ACC112 (cell line): Measurements from ENCODE around the gene RPL34.

Experiments
- H2AFZ ChIP-seq: fragments of 200-600 bp; sonication (generic); one replicate; pipeline ENCODE4 v1.6.0; 2017; ENCODE audit warnings: antibody characterized with exemption, low read length; ENCODE audit not compliant: unreplicated experiment
- H3K27ac ChIP-seq: fragments of 200-600 bp; sonication (generic); 2 replicates; pipeline ENCODE4 v1.5.1; 2014; ENCODE audit warnings: low read depth, mild to moderate bottlenecking, antibody characterized with exemption, low read length, moderate library complexity
- H3K27me3 ChIP-seq: fragments of 200-600 bp; sonication (generic); 2 replicates; pipeline ENCODE4 v1.6.1; 2014; ENCODE audit warnings: mild to moderate bottlenecking, antibody characterized with exemption, low read length, moderate library complexity, mixed read lengths; ENCODE audit not compliant: insufficient read depth
- H3K36me3 ChIP-seq: fragments of 200-600 bp; sonication (generic); 2 replicates; pipeline ENCODE4 v1.6.1; 2016; ENCODE audit warnings: mild to moderate bottlenecking, antibody characterized with exemption, low read length, moderate library complexity, mixed read lengths; ENCODE audit not compliant: insufficient read depth
- H3K4me1 ChIP-seq: fragments of 200-600 bp; sonication (generic); one replicate; pipeline ENCODE4 v1.6.1; 2016; ENCODE audit warnings: low read length, mixed read lengths; ENCODE audit not compliant: insufficient read depth, unreplicated experiment, control insufficient read depth
- H3K4me3 ChIP-seq: fragments of 200-600 bp; sonication (generic); 2 replicates; pipeline ENCODE4 v1.5.1; 2014; ENCODE audit warnings: mild to moderate bottlenecking, low read depth, low read length
- H3K79me2 ChIP-seq: fragments of 200-600 bp; sonication (generic); one replicate; pipeline ENCODE4 v1.6.0; 2016; ENCODE audit warnings: low read length; ENCODE audit not compliant: control insufficient read depth, unreplicated experiment, insufficient read depth

RPL34 gene

DNA sequence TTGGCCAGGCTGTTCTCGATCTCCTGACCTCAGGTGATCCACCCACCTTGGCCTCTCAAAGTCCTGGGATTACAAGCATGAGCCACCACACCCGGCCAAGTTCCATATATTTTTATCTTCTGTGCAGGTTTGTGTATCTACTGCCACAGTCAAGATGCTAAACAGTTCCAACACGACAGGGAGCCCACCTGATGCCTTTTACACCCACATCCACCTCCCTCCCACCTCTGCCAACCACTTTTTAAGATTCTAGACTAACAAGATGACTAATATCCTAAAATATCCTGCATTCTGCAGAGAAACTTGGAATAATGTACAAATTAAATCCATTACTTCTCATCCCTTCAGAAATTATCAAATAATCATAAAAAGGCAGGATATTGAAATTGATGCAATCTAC lies 19.3 kb upstream of the RPL34 start:
- Histone ChIP-seq H3K4me1 (peaks cover 9% of the 10 kb centered on the region), H2AFZ (no peak overlapping the region), H3K4me3 (no peak overlapping the region), H3K36me3 (no peaks in the 10 kb centered on the region), H3K27me3 (no peaks in the 10 kb centered on the region), H3K27ac (no peak overlapping the region), H3K79me2 (no peaks in the 10 kb centered on the region)

DNA sequence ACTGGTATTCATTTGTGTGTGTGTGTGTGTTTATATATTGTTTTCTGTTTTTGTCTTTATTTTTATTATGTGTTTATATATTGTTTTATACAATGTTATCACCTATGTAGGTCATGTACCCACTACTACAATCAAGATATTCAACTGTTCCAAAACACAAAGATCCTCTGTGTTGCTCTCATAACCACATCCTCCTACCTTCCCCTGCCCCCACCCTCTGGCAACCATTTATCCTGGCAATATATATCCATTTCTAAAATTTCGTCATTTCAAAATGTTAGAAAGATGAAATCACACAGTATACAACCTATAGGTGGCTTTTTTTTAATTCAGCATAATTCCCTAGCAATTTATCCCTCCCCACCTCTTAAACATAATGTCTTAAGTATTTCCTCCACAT lies 18.8 kb upstream of the RPL34 start:
- no peaks in the 10 kb centered on the region for H3K36me3 ChIP-seq
- no peaks in the 10 kb centered on the region for H3K79me2 ChIP-seq
- no peaks in the 10 kb centered on the region for H3K27me3 ChIP-seq
- H3K27ac ChIP-seq = no peak overlapping the region
- H3K4me3 ChIP-seq = no peak overlapping the region
- no peak overlapping the region for H2AFZ ChIP-seq
- peaks cover 7% of the 10 kb centered on the region for H3K4me1 ChIP-seq

DNA sequence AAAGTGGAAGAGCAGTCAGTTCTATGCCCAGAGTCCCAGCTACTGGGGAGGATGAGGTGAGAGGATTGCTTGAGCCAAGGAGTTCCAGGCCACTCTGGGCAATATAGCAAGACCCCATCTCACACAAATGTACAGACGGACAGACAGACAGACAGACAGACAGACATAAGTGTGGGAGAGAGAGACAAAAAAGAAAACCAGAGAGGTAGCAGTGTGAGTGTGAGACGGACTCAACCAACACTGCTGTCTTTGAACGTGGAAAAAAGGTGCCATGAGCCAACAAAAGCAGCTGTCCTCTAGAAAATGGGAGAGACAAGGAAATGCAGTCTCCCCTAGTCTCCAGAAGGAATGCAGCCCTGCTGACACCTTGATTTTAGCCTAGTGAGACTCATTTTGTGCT lies 18.2 kb upstream of the RPL34 start:
- no peaks in the 10 kb centered on the region for H3K36me3 ChIP-seq
- H3K27me3 ChIP-seq = no peaks in the 10 kb centered on the region
- no peak overlapping the region for H3K27ac ChIP-seq
- H3K4me1 ChIP-seq = peaks cover 5% of the 10 kb centered on the region
- no peak overlapping the region for H3K4me3 ChIP-seq
- H2AFZ ChIP-seq = no peak overlapping the region
- no peaks in the 10 kb centered on the region for H3K79me2 ChIP-seq

DNA sequence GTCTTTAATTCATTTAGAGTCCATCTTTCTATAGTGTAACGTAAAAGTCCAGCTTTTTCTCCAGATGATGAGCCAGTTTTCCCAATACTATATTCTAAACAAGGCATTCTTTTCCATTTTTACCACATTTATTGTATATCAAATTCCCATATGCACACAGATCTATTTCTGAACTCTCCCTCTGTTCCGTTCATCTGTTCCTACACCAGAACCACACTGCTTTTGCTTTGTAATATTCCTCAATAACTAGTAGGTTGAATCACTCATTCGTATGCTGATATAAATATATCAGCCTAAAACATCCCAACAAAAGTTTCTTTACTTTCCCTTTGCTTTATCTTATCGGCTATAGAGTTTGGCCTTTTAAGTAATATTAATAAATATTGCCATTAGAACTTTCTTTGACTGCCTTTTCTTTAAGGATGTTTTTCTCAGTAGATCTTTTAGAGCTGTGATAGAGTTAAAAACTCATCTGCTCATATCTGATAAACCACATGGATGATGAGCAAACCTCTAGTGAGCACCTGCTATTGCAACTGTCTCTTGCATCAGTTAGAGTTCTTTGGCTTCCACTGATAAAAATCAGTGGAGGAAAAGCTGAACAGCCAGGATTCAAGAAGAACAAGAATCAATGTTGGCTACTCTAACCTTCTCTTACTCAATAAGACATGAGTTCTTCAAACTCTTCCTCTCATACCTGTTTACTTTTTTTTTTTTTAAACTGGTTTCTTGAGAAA lies 13.1 kb upstream of the RPL34 start:
- Histone ChIP-seq H3K27me3 (no peaks in the 10 kb centered on the region), H3K4me1 (no peaks in the 10 kb centered on the region), H3K4me3 (no peak overlapping the region), H3K27ac (no peak overlapping the region), H2AFZ (no peak overlapping the region), H3K36me3 (no peaks in the 10 kb centered on the region), H3K79me2 (no peaks in the 10 kb centered on the region)

DNA sequence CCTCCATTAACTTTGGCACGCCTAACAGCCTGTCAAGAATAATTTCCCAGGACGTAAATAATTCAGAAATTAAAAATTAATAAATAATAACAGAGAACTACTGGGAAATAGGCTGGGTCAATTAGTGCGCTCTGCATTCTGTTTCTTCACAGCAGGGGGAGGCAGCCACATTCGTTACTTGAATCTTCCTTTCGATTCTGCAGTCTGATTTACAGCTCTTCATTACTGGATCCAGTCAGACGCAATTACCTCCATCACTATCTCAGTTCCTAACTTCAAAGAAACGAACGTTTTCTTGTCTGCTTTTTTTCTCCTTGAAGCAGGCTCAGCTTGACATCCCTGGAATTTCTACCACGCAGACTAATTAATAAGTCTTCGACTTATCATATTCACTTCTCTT lies 9.0 kb upstream of the RPL34 start:
- Histone ChIP-seq H3K27me3 (no peaks in the 10 kb centered on the region), H2AFZ (peak overlapping the region; percentile 62), H3K27ac (no peak overlapping the region), H3K79me2 (no peaks in the 10 kb centered on the region), H3K36me3 (0 out of 2 replicates have a peak, but pooled peaks cover 3% of the 10 kb centered on the region), H3K4me1 (no peaks in the 10 kb centered on the region), H3K4me3 (peak overlapping the region; percentile 75)

DNA sequence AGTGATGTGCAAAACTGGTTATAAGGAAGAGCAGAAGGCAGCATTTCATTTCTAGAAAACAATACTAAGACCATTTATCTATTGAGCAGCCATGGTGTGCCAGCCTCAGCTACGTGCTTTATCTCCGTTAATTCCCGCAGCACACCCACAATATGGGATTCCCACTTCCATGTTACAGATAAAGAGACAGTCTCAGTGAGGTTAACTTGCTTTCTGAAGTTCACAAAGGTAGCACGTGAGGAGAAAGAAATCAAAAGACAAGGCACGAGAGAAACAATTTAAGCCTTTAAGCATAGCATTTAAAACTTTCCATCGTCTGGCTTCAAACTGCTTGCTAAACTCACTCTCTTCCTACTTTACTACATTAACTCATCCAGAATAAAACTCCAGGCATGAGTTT lies 8.0 kb upstream of the RPL34 start:
- no peaks in the 10 kb centered on the region for H3K27me3 ChIP-seq
- no peak overlapping the region for H3K27ac ChIP-seq
- H2AFZ ChIP-seq = no peak overlapping the region
- H3K4me3 ChIP-seq = no peak overlapping the region
- no peaks in the 10 kb centered on the region for H3K4me1 ChIP-seq
- H3K36me3 ChIP-seq = 0 out of 2 replicates have a peak, but pooled peaks cover 3% of the 10 kb centered on the region
- no peaks in the 10 kb centered on the region for H3K79me2 ChIP-seq

DNA sequence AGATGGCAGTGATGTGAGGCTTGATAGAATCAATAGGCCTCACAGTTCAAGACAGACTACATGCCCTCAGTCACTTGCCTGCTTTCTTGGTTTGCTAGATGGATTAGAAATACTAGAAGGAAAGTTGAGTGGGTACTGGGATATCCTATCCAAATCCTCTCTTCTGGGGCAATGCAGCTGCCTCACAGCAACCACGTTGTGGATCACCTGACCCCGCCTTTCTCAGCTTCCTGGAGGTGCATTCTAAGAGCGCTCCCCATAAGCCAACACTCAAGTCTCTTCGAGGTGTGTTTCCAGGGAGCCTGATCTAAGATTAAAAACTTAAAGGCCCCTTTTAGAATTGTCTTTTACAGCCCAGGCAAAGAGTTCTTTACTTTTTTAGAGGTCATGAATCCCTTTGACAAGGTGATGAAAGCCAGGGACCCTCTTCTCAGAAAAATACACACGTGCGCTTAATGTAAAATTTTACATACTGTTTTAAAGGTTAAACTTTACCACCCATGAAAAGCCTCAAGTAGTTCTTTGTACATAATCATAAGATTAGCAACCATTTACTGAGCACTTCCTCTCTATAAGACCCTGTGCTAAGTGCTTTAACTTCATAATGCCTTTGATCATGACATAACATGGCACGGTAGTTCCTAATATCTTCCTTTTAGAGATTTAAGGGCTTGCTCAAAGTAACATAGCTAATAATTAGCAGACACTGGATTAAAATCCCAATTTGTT lies 840 bp upstream of the RPL34 start:
- H3K27me3 ChIP-seq = no peaks in the 10 kb centered on the region
- H3K36me3 ChIP-seq = peaks cover 38% of the 10 kb centered on the region
- peaks cover 26% of the 10 kb centered on the region for H3K4me1 ChIP-seq
- peak overlapping the region; percentile 92 for H3K4me3 ChIP-seq
- H2AFZ ChIP-seq = peak overlapping the region; percentile 85
- H3K79me2 ChIP-seq = peaks cover 42% of the 10 kb centered on the region
- H3K27ac ChIP-seq = peak overlapping the region; percentile 24; the same call in 1 of the 2 replicates

DNA sequence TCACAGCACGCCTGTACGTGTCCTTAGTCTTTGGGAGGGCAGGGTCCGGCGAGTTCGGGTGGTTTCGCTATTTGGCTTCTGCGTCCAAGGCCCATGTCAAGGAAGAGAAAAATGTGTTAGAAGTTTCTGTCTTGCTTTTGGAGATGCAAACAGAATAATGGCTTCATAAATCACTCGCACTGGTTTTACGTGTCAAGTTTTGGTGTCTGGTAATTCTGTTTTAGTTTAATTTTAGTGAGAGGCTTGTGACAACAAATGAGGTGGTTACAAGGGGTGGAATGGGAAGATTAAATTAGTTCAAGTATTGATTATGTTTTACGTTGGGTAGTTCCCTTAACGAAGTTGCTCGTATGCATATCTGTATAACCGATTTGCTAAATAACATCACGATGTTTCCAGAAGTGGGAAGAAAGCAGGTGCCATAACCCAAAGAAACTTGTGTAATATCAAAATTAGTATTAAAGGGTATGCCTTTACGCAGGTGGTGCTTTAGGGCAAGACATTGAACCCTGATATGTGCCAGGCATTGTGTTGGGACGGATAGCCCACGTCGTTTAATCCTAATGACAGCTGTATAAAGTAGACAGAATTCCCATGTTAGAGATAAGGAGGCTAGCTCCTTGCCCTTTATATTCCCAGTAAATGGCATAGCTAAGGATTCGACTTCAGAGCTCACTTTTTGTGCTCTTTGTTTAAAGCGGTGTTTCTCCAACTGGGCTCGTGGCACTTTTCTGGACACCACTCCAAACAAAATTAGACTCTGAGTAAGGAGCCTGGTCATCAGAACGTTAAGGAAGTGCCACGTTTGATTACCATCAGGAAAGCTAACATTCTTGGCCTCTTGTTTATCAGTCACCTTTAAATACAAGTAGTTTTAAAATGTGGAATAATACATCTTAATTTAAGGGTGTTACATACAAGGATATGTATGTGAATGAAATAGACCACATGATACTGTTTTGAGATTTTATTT lies 843 bp downstream of the RPL34 start:
- peaks cover 44% of the 10 kb centered on the region for H3K79me2 ChIP-seq

DNA sequence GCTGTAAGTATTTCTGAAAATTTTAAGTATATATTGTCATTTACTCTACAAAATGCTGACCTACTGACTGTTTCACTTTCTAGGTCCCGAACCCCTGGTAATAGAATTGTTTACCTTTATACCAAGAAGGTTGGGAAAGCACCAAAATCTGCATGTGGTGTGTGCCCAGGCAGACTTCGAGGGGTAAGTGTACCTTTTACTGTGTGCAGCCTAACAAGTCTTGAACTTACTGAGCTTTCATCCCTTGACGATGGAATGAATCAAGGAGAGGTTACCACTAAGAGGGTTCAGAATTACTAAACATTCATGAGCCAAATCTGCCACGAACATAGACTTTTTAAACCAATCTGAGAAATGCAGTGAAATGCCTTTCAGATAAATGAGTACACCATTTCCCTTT lies 1.6 kb downstream of the RPL34 start:
- Histone ChIP-seq H3K27me3 (no peaks in the 10 kb centered on the region), H3K4me1 (peaks cover 29% of the 10 kb centered on the region), H3K36me3 (peaks cover 51% of the 10 kb centered on the region), H3K27ac (peak overlapping the region; percentile 60; the same call in 1 of the 2 replicates), H3K79me2 (peaks cover 44% of the 10 kb centered on the region), H2AFZ (no peak overlapping the region), H3K4me3 (peak overlapping the region; percentile 92)

More for the DNA sequence above, 843 bp downstream of the RPL34 start:
- Histone ChIP-seq H2AFZ (no peak overlapping the region), H3K27me3 (no peaks in the 10 kb centered on the region), H3K27ac (peak overlapping the region; percentile 60), H3K4me3 (peak overlapping the region; percentile 92), H3K36me3 (peaks cover 50% of the 10 kb centered on the region), H3K4me1 (peaks cover 29% of the 10 kb centered on the region)

DNA sequence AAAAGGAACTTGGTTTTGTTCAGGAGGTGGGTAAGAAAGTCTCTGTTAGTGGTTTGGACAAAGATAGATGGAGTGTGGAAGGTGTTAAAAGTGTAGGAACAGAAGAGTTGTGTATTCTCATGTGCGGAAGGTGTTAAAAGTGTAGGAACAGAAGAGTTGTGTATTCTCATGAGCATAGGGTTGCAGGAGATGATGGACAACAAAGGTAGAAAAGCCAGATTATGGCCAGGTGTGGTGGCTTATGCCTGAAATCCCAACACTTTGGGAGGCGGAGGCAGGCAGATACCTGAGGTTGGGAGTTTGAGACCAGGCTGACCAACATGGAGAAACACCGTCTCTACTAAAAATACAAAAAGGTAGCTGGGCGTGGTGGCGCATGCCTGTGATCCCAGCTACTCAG lies 2.5 kb downstream of the RPL34 start:
- no peak overlapping the region for H3K27ac ChIP-seq
- peaks cover 29% of the 10 kb centered on the region for H3K4me1 ChIP-seq
- peaks cover 55% of the 10 kb centered on the region for H3K36me3 ChIP-seq
- H2AFZ ChIP-seq = no peak overlapping the region
- peaks cover 44% of the 10 kb centered on the region for H3K79me2 ChIP-seq
- peak overlapping the region; percentile 92 for H3K4me3 ChIP-seq
- H3K27me3 ChIP-seq = no peaks in the 10 kb centered on the region
